GM19467 (cell line): ENCODE data around the gene GNLY.

Experiments
- ATAC-seq: cut with Tn5 transposase; IDR thresholded peaks from one replicate; pipeline ENCODE4 v1.9.1; 2021; ENCODE audit warnings: mild to moderate bottlenecking, moderate library complexity; ENCODE audit not compliant: unreplicated experiment

The GNLY gene

DNA sequence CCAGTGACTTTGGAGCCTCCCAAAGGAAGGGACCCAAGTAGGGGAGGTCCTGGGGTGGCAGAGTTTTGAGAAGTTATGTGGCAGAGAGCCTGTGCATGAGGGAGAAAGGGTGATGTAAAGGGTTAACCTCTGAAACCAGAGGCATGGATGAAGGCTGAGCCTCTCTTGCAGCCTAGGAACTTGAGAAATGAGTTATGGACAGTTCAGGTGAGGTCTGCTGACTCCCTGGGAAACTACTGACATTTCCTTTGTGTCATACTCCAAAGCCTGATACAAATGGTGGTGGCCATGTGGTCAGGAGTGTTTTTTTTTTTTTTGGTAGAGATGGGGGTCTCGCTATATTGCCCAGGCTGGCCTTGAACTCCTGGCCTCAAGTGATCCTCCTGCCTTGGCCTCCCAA, 12.4 kb upstream of the GNLY start:
- no peak for ATAC-seq

DNA sequence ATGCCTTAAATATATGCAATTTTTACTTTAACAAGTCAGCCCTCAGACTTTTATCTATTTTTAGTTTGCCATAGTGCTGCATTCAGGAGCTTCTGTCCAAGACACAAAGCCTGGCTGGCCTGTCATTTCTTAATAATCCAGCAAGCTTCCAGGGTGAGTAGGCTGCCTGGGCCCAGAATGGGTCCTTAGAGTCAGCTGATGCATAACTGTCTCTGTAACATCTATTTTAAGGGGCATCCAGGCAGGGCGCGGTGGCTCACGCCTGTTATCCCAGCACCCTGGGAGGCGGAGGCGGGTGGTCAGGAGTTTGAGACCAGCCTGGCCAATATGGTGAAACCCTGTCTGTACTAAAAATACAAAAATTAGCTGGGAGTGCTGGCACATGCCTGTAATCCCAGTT, 11.8 kb upstream of the GNLY start:
- ATAC-seq, result no peak

DNA sequence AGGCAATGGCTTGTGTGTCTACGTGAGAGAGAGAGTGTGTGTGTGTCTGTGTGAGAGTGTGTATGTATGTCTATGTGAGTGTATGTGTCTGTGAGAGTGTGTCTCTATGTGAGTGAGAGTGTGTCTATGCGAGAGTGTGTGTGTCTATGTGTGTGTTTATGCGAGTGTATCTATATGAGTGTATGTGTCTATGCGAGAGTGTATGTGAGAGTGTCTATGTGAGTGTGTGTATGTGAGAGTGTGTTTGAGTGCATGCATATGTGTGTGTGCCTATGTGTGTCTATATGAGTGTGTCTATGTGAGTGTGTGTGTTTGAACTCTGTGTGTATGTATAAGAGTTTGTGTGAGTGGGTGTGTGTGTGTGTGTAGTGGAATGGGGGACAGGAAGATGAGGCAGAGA, 9.8 kb upstream of the GNLY start:
- no peak for ATAC-seq

DNA sequence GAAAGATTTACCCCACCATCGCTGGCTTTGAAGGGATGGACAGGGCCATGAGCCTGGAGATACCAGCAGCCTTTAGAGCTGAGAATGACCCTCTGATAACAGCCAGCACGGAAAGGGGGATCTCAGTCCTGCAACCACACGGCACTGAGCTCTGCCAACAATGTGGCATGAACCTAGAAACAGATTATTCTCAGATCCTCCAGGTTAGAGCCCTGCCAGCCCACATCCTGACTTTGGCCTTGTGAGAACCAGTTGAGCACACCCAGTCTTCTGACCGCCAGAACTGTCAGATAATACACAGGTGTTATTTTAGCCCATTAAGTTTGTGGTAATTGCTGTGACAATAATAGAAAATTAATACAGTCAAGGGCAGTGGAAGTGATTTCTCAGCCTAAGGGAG, 9.4 kb upstream of the GNLY start:
- ATAC-seq, result no peak

DNA sequence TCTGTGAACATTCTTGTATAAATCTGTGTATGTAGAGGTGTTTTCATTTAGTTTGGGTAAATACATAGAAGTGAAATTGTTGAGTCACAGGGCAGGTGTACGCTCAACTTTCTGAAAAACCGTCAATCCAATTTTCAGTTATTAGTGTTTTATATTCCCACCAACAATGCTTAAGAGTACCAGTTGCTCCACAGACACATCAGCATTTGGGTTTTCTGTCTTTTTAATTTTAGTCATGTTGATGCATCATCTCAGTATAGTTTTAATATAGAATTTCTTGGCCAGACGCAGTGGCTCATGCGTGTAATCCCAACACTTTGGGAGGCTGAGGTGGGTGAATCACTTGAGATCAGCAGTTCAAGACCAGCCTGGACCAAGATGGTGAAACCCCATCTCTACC, 3.2 kb upstream of the GNLY start:
- ATAC-seq, result no peak

DNA sequence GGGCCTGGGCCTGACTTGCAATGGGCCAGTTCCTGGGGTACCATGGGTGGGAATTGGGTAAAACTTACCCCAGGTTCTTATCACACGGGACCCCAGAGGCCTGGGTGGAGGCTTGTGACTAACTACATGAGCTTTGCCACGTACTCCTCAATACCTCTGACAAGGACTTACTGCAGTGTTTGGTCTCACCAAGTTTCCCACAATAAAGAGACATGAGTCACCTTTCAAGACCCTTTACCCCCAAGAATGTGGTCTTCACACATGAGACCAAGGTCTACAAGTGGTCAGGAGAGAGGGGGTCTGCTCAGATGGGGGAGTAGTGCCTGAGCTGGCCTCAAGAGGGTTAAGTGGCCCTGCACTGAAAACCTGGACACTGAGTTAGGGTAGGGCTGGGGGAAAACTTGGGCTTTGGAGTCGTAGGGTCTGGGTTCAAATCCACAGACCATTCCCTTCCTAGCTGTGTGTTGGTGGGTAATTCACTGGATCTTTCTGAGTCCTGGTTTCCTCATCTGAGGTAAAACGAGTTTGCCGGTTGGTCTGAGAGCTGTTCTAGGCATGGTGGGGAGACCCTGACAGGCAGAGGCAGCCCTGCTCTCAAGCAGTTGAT, 2.0 kb upstream of the GNLY start:
- ATAC-seq, result no peak

DNA sequence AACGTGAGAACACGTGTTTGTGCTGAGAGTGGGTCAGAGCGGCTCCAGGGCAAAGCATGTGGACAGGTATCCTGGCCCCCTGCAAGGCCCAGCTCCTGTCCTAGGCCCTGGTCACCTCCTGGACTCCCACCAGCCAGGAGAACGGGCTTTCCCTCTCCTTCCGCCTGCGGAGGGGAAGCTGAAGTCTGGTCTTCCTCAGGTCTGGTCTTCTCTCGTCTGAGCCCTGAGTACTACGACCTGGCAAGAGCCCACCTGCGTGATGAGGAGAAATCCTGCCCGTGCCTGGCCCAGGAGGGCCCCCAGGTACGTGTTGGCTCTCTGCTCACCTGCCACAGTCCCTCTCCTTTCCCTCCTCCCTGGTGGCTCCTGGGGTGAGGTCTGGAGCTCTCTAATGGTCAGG, 963 bp downstream of the GNLY start:
- no peak for ATAC-seq

DNA sequence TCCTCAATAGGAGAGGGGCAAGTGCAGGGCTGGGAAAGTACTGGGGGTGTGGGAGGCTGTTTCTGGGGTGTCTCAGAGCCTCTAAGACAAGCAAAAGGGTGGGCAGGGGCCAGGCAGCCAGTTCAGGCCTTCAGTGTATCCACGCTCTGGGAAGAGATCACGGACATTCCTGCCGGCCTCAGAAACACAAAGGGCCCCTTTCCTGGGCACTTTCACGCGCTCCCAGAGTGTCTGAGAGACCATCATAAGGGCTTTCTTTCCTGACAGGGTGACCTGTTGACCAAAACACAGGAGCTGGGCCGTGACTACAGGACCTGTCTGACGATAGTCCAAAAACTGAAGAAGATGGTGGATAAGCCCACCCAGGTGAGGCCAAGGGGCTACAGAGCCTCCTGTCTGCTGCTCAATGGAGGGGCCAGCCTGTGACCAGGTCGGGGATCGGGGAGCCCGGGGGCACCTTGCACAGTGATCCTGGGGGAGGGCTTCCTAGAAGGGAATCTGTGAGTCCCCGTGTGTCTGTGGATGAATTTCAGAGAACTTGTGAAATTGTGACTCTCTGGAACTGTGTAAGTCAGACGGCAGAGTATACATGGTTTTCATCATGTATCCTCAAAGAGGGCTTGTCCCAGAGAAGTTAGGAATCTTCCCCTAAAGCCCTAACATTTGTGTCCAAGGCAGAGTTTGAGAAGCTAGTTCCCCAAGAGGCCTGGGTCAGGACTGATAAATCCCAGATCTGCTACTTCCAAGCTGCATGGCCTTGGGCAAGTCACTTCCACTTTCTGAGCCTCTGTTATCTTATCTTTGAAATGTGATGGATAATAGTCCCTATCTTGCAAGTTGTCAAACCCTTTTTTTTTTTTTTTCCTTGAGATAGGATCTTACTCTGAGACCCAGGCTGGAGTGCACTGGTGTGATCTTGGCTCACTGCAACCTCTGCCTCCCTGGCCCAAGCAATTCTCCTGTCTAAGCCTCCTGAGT, 1.8 kb downstream of the GNLY start:
- ATAC-seq, result no peak

DNA sequence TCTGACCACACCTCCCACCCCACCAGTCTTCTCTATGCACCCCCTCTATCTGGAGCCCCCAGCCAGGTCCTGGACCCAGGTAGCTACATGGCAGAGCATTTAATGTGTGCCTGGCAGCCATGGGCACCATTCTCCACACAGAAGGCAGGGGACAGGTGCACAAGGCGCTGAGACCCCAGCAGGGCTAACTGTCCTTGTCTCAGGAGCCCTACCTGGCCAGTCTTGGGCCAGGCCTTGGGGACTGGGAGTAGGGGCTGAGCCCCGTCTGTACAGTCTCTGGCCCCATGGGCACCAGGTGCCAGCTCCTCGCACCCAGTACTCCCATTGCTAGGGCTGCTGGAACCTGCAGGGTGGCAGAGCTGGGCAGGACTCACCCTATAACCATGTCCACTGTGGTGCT, 2.9 kb downstream of the GNLY start:
- ATAC-seq, result no peak

DNA sequence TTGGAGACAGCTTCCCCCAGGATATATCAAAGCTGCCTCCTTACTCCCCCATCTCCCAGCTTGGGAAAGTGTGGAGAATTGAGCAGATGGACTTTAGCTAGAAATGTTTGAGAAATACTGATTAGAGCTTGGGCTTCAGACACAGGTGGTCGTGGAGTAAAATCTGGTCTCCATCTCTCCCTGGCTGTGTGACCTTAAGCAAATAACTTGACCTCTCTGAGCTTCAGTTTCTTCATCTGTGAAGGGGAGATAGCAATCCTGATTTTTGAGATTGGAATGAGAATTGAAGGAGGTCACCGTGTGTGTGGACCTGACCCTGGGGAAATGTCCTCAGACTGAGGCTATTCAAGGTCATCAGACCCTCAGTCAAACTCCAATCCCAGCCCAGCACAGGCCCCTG, 3.6 kb downstream of the GNLY start:
- no peak for ATAC-seq

DNA sequence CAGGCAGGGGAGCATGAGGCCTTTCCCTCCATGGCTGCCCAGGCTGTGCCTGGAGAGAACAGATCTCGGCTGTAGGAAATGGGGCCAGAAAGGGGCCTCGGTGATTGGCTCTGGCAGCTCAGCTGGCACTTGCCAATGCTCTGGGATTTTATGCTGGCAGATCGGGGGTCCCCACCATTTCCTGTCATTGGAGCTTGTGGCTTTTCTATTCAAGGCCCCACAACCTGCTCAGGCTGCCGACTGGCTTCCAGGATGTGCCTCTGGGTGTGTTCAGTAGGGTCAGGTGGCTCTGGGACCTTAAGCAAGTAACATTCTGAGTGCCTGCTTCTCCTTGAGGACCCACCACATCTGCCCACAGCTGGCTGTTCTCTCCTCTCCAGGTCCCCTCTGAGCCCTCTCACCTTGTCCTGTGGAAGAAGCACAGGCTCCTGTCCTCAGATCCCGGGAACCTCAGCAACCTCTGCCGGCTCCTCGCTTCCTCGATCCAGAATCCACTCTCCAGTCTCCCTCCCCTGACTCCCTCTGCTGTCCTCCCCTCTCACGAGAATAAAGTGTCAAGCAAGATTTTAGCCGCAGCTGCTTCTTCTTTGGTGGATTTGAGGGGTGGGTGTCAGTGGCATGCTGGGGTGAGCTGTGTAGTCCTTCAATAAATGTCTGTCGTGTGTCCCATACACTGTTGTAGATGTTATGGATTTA, 4.2 kb downstream of the GNLY start:
- no peak for ATAC-seq

DNA sequence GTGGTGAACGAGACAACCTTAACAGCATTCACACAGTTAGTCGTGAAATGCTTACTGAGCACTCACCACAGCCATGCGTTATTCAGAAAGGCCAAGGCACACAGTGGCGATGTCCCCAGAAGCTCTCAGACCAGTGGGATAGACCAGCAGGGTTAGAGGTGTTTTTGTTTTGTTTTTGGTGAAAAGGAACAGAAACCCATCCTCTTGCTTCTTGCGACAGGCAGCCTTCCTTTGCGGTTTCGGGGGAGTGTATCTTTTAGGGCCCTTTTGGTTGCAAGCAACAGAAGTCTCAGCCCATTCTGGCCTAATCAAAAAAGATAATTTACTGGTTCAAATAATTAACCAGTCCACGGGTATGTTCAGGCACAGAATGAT, 4.7 kb downstream of the GNLY start:
- no peak for ATAC-seq

DNA sequence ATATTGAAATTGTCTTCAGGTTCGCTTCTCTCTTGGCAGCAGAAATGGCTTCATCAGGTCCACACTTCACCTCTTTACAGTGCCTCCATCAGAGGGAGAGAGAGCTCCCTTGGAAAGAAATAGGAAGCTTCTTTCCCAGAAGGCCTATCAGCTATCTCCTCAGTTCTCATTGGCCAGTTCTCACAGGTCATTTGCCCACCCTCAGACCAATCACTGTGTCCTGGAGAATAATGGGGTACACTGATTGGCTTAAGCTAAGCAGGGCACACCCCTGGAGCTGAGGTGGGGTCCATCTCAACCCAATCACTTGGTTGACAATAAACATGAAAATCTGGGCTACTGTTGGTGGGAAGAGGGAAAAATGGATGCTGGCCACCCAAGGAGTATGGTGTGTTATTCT, 5.2 kb downstream of the GNLY start:
- ATAC-seq, result no peak

DNA sequence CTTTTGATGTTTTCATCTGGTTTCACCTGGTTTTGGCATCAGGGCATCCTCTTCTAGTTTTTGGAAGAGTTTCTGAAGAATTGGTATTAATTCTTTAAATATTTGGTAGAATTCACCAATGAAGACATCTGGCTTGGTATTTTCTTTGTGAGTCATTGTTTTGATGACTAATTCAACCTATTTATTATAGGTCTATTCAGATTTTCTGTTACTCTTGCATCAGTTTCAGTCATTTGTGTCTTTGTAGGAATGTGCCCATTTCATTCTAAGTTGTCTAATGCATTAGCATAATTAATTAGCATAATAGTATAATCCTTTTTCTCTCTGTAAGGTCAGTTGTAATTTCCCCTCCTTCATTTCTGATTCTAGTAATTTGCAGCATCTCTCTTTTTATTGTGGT, 8.0 kb downstream of the GNLY start:
- ATAC-seq, result no peak

DNA sequence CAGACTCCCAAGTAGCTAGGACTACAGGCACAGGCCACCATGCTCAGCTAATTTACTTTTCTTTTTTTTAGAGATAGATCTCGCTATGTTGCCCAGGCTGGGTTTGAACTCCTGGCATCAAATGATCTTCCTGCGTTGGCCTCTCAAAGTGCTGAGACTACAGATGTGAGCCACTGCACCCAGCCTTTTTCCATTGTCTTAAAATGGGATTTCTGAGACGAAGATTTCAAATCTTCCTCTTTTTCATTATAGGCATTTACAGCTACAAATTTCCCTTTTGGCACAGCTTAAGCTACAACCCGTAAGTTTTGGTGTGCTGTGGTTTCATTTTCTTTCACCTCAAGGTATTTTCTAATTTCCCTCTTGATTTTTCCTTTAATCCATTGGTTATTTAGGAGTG, 8.6 kb downstream of the GNLY start:
- ATAC-seq, result no peak

DNA sequence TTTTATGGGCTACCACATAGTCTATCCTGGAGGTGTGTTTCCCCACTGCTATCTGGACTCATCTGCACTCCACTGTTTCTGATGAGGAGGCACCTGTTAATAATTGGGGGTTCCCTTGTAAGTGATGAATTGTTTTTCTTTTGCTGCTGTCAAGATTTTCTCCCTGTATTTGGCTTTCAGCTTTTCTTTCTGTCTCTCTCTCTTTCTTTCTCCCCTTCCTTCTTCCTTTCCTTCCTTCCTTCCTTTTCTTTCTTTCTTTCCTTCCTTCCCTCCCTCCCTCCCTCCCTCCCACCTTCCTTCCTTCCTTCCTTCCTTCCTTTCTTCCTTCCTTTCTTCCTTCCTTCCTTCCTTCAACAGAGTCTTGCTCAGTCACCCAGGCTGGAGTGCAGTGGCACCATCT, 9.2 kb downstream of the GNLY start:
- no peak for ATAC-seq

DNA sequence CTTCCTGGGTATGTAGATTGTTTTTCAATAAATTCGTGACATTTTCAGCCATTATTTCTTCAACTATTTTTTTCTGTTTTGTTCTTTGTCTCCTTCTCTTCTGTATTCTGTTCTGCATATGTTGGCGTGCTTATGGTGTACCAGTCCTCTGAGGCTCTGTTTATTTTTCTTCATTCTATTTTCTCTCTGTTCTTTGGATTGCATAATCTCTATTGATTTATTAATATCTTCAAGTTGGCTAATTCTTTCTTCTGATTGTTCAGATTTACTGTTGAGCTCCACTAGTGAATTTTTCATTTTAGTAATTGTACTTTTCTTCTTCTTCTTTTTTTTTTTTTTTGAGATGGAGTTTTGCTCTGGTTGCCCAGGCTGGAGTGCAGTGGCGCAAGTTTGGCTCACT, 9.9 kb downstream of the GNLY start:
- no peak for ATAC-seq

DNA sequence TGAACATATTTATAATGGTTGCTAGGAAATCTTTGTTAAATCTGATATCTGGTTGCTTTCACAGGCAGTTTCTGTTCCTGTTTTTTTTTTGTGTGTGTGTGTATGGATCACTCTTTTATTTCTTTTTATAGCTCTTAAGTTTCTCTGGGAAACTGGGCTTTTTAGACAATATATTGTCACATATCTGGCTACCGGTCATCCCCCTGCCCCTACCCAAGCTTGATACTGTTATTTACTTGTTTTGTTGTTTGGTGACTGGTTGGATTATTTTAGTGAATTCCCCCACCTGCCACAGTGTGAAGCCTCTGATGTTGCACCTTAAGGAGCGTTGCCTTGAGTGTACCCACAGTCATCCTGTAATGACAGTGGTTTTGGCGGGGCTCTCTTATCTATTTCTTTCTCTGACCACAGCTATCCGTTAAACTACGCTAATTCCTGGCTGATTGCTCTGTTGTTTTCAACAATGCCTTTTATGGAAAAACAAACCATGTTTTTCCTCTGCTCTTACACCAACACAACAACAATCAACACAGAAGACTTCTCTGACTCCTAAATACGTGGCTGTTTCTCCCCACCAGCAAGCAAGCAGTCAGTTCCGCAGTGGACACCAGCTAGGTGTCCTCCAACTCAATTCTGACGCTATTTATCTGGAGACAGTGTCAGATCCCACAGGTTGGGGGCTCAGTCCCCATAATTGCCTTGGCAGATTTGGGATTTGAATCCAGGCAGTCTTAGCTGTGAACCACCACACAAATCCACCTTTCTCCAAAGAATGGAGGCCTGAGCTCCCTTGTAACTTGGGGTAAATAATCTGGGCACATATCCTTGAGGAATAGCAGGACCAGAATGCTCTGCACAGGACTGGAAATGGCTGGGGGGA, 10.9 kb downstream of the GNLY start:
- peak; percentile 62 for ATAC-seq

DNA sequence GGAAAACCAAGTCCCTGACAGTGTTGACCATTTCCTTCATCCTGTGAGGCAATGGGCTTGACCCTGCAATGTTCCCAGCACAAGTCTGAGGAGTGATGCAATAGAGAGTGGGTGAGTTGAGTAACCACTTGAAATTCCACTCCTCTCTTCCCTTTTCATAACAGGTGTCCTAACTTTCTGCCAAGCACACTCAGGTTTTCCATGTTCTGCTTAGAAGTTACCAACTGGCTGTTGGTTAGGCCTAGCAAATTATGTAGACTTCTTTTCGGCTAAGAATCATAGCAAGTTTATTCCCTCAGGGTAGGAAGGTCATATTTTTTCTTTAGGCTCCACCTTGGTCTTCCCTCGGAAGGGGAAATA, 11.5 kb downstream of the GNLY start:
- no peak for ATAC-seq

DNA sequence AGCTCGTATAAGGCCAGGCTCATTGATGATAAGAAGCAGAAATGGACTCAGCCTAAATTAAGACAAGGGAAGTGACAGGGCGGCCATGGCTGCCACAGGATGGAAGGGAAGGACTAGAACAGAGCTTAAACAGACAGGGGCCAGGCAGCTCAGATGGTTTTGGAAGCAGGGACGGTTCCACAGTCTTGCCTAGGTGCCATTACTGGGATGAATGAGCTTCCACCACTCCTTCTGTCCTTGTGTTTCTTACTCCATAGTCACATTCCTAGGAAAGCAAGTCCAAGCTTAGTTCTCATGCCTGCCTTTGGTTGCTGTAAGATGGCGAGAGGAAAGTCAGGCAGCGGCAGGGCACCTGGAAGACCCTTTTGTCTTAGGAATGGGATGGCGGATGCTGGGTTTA, 11.9 kb downstream of the GNLY start:
- no peak for ATAC-seq
